Activated T-cell treated with anti-CD3 and anti-CD28 coated beads for 24 hours (primary cell): ENCODE results near the gene GMNC.

Source experiments
- DNase-seq: peaks from one replicate; pipeline ENCODE4 v3.0.0-alpha.2; 2020; ENCODE audit warnings: low read depth

The GMNC gene

GRCh38 chr3:190849607-190850006 lies 12.9 kb downstream of the GMNC start:
- DNase-seq: no peak

- DNase-seq: no peak
Measured at GRCh38 chr3:190848870-190849269, 13.6 kb downstream of the GMNC start.

- no peak for DNase-seq
Measured at GRCh38 chr3:190847436-190847835, 15.1 kb downstream of the GMNC start.

- no peak for DNase-seq
Measured at GRCh38 chr3:190840146-190840545, 22.3 kb downstream of the GMNC start.

- no peak for DNase-seq
Measured at GRCh38 chr3:190831225-190831624, 31.3 kb downstream of the GMNC start.

- no peak for DNase-seq
Measured at GRCh38 chr3:190830031-190830430, 32.5 kb downstream of the GMNC start.

GRCh38 chr3:190826018-190826417 lies 36.5 kb downstream of the GMNC start:
- DNase-seq: no peak

GRCh38 chr3:190825386-190826016 lies 37.0 kb downstream of the GMNC start:
- DNase-seq: no peak

- DNase-seq: no peak
Measured at GRCh38 chr3:190811775-190812480, 50.6 kb downstream of the GMNC start.

GRCh38 chr3:190810957-190811356 lies 51.5 kb downstream of the GMNC start:
- DNase-seq: no peak

- DNase-seq: no peak
Measured at GRCh38 chr3:190809351-190809750, 53.1 kb downstream of the GMNC start.

GRCh38 chr3:190807719-190808375 lies 54.6 kb downstream of the GMNC start:
- DNase-seq: no peak
